Trophoblast cell (in vitro differentiated cells and primary cell): ENCODE results near the gene ZNF639.
A peak's percentile ranks its signal among the peaks of the same experiment; 100 is the strongest.

Experiments
- DNase-seq, 2 donors: peaks; one replicate each; pipeline ENCODE4 v3.0.0-alpha.2; 2016
- H2AFZ ChIP-seq: 2 replicates; pipeline ENCODE4 v1.6.1; 2013; ENCODE audit warnings: low read length, moderate library complexity, mild to moderate bottlenecking; ENCODE audit not compliant: insufficient read depth, poor library complexity
- H2AK5ac ChIP-seq: 2 replicates; pipeline ENCODE4 v1.6.1; 2013; ENCODE audit warnings: mild to moderate bottlenecking, low read length
- H2BK120ac ChIP-seq: 2 replicates; pipeline ENCODE4 v1.6.1; 2013; ENCODE audit warnings: low read length, mild to moderate bottlenecking, moderate library complexity; ENCODE audit not compliant: insufficient read depth, poor library complexity
- H2BK12ac ChIP-seq: 2 replicates; pipeline ENCODE4 v1.6.1; 2013; ENCODE audit warnings: mild to moderate bottlenecking, low read length, moderate library complexity
- H2BK5ac ChIP-seq: 2 replicates; pipeline ENCODE4 v1.6.1; 2013; ENCODE audit warnings: low read length, low read depth, moderate library complexity, mild to moderate bottlenecking; ENCODE audit not compliant: poor library complexity
- H3K14ac ChIP-seq: 2 replicates; pipeline ENCODE4 v1.6.1; 2013; ENCODE audit warnings: mild to moderate bottlenecking, low read length
- H3K18ac ChIP-seq: 2 replicates; pipeline ENCODE4 v1.6.1; 2013; ENCODE audit warnings: mild to moderate bottlenecking, low read length
- H3K23ac ChIP-seq: 2 replicates; pipeline ENCODE4 v1.6.1; 2013; ENCODE audit warnings: low read length
- H3K27ac ChIP-seq: 2 replicates; pipeline ENCODE4 v1.5.1; 2013; ENCODE audit warnings: low read depth, mild to moderate bottlenecking, inconsistent platforms, low read length, moderate library complexity
- H3K27me3 ChIP-seq: 2 replicates; pipeline ENCODE4 v1.6.1; 2013; ENCODE audit warnings: inconsistent platforms, mild to moderate bottlenecking, low read length, moderate library complexity; ENCODE audit not compliant: insufficient read depth
- H3K36me3 ChIP-seq, 2 experiments: 1 replicate in 1 of 2; 2 replicates in 1 of 2; pipeline ENCODE4 v1.6.1; 2013; ENCODE audit warnings: low read length in 2 of 2, mild to moderate bottlenecking in 2 of 2, moderate library complexity in 1 of 2; ENCODE audit not compliant: insufficient read depth in 2 of 2, control insufficient read depth in 1 of 2
- H3K4ac ChIP-seq: 2 replicates; pipeline ENCODE4 v1.6.1; 2013; ENCODE audit warnings: low read depth, mild to moderate bottlenecking, low read length, moderate library complexity
- H3K4me1 ChIP-seq, 2 experiments: 1 replicate in 1 of 2; 2 replicates in 1 of 2; pipeline ENCODE4 v1.6.1; 2013; ENCODE audit warnings: low read length in 2 of 2, mild to moderate bottlenecking in 2 of 2, moderate library complexity in 1 of 2; ENCODE audit not compliant: insufficient read depth in 2 of 2, control insufficient read depth in 1 of 2
- H3K4me2 ChIP-seq: 2 replicates; pipeline ENCODE4 v1.6.1; 2013; ENCODE audit warnings: inconsistent platforms, mild to moderate bottlenecking, low read length, moderate library complexity
- H3K4me3 ChIP-seq: 2 replicates; pipeline ENCODE4 v1.5.1; 2013; ENCODE audit warnings: mild to moderate bottlenecking, low read depth, low read length, inconsistent platforms
- H3K79me1 ChIP-seq: one replicate; pipeline ENCODE4 v1.6.1; 2013; ENCODE audit warnings: low read length
- H3K79me2 ChIP-seq: 2 replicates; pipeline ENCODE4 v1.6.1; 2013; ENCODE audit warnings: low read length, mild to moderate bottlenecking; ENCODE audit not compliant: control insufficient read depth, insufficient read depth, poor library complexity
- H3K9ac ChIP-seq: 2 replicates; pipeline ENCODE4 v1.6.1; 2013; ENCODE audit warnings: mild to moderate bottlenecking, low read length
- H3K9me3 ChIP-seq: 2 replicates; pipeline ENCODE4 v1.6.1; 2013; ENCODE audit warnings: low read depth, mild to moderate bottlenecking, control low read depth, inconsistent platforms, low read length; ENCODE audit not compliant: insufficient read depth
- H4K12ac ChIP-seq: 2 replicates; pipeline ENCODE4 v1.6.1; 2013; ENCODE audit warnings: low read depth, mild to moderate bottlenecking, low read length, moderate library complexity
- H4K8ac ChIP-seq: 2 replicates; pipeline ENCODE4 v1.6.1; 2013; ENCODE audit warnings: low read depth, mild to moderate bottlenecking, low read length, moderate library complexity
- H4K91ac ChIP-seq: one replicate; pipeline ENCODE4 v1.6.1; 2013; ENCODE audit warnings: low read depth, mild to moderate bottlenecking, low read length, moderate library complexity
- WGBS: extraction: QIAGEN DNeasy Blood & Tissue Kit; methylation state at CpG from one replicate; pipeline ENCODE4 v1.1.7; 2013; ENCODE audit warnings: missing lambda C conversion rate; ENCODE audit not compliant: insufficient read length, insufficient coverage; ENCODE audit errors: extremely low coverage; 5-methylcytosine and 5-hydroxymethylcytosine counted together

Gene ZNF639

GRCh38 chr3:179309225-179310078, 13.4 kb upstream of the ZNF639 start:
- Histone ChIP-seq H2BK5ac (no peak overlapping the region), H4K8ac (no peak overlapping the region), H3K79me1 (no peaks in the 10 kb centered on the region), H2AK5ac (no peak overlapping the region), H3K4me1 (no peaks in the 10 kb centered on the region), H2BK12ac (no peak overlapping the region), H3K4me3 (no peak overlapping the region), H2BK120ac (no peak overlapping the region), H3K4ac (no peak overlapping the region), H3K9ac (no peak overlapping the region), H3K27ac (no peak overlapping the region), H3K4me2 (no peak overlapping the region), H3K36me3 (no peaks in the 10 kb centered on the region), H3K14ac (no peak overlapping the region), H4K12ac (no peak overlapping the region), H4K91ac (no peak overlapping the region), H3K27me3 (no peaks in the 10 kb centered on the region), H2AFZ (no peak overlapping the region), H3K79me2 (no peaks in the 10 kb centered on the region), H3K18ac (no peak overlapping the region), H3K23ac (no peak overlapping the region), H3K9me3 (no peaks in the 10 kb centered on the region)
- no CpG with 5 or more reads among the region's 1 CpG for WGBS
- DNase-seq, result no peak

- no peak overlapping the region for H2AK5ac ChIP-seq
- no peak overlapping the region for H3K4me3 ChIP-seq
- no peak overlapping the region for H2BK120ac ChIP-seq
- DNase-seq, result peak; percentile 47 to 60
- peaks cover 10% of the 10 kb centered on the region for H3K79me2 ChIP-seq
- no peak overlapping the region for H3K9ac ChIP-seq
- H2BK12ac ChIP-seq, result no peak overlapping the region
- H3K14ac ChIP-seq, result no peak overlapping the region
- no peaks in the 10 kb centered on the region for H3K9me3 ChIP-seq
- no peak overlapping the region for H3K27ac ChIP-seq
- no peak overlapping the region for H2AFZ ChIP-seq
- H3K27me3 ChIP-seq, result no peaks in the 10 kb centered on the region
- no peak overlapping the region for H4K8ac ChIP-seq
- H3K23ac ChIP-seq, result no peak overlapping the region
- no peak overlapping the region for H3K4ac ChIP-seq
- H3K4me1 ChIP-seq, result no peaks in the 10 kb centered on the region
- no peak overlapping the region for H2BK5ac ChIP-seq
- H3K79me1 ChIP-seq, result peaks cover 11% of the 10 kb centered on the region
- no peaks in the 10 kb centered on the region for H3K36me3 ChIP-seq
- no CpG with 5 or more reads among the region's 2 CpGs for WGBS
- H3K18ac ChIP-seq, result no peak overlapping the region
- H4K91ac ChIP-seq, result no peak overlapping the region
- H3K4me2 ChIP-seq, result no peak overlapping the region
- H4K12ac ChIP-seq, result no peak overlapping the region
Measured at GRCh38 chr3:179318876-179319275, 4.0 kb upstream of the ZNF639 start.

GRCh38 chr3:179321668-179322285, 1.1 kb upstream of the ZNF639 start:
- H3K4me1 ChIP-seq, result peaks cover 0 to 2% of the 10 kb centered on the region in 2 experiments
- H3K23ac ChIP-seq, result no peak overlapping the region
- H3K4me3 ChIP-seq, result no peak overlapping the region
- peaks cover 4 to 6% of the 10 kb centered on the region in 2 experiments for H3K36me3 ChIP-seq
- H2BK120ac ChIP-seq, result no peak overlapping the region
- no peak overlapping the region for H2BK5ac ChIP-seq
- no peak overlapping the region for H3K27ac ChIP-seq
- no peaks in the 10 kb centered on the region for H3K27me3 ChIP-seq
- no peak overlapping the region for H4K91ac ChIP-seq
- no peak overlapping the region for H3K18ac ChIP-seq
- H3K79me2 ChIP-seq, result peaks cover 13% of the 10 kb centered on the region
- H3K9me3 ChIP-seq, result no peaks in the 10 kb centered on the region
- H3K4ac ChIP-seq, result no peak overlapping the region
- H3K4me2 ChIP-seq, result no peak overlapping the region
- peak in 1 of 2 donors; percentile 44 for DNase-seq
- no peak overlapping the region for H2BK12ac ChIP-seq
- H2AK5ac ChIP-seq, result no peak overlapping the region
- WGBS, result no CpG with 5 or more reads among the region's 10 CpGs
- no peak overlapping the region for H2AFZ ChIP-seq
- peaks cover 11% of the 10 kb centered on the region for H3K79me1 ChIP-seq
- H3K14ac ChIP-seq, result no peak overlapping the region
- no peak overlapping the region for H4K12ac ChIP-seq
- no peak overlapping the region for H4K8ac ChIP-seq
- no peak overlapping the region for H3K9ac ChIP-seq

GRCh38 chr3:179323197-179324110, 623 bp downstream of the ZNF639 start:
- peak overlapping the region; percentile 88 for H3K14ac ChIP-seq
- peak overlapping the region; percentile 61 for H2BK5ac ChIP-seq
- peak overlapping the region; percentile 94 for H3K4me3 ChIP-seq
- peak overlapping the region; percentile 90 for H4K8ac ChIP-seq
- peak overlapping the region; percentile 80 for H3K4ac ChIP-seq
- H3K4me1 ChIP-seq, result peaks cover 0 to 2% of the 10 kb centered on the region in 2 experiments
- WGBS, result no CpG with 5 or more reads among the region's 81 CpGs
- H2AFZ ChIP-seq, result peak overlapping the region; percentile 72
- peak overlapping the region; percentile 71 for H2AK5ac ChIP-seq
- peak overlapping the region; percentile 37 for H4K12ac ChIP-seq
- no peak overlapping the region for H3K23ac ChIP-seq
- H3K27me3 ChIP-seq, result no peaks in the 10 kb centered on the region
- H3K27ac ChIP-seq, result peak overlapping the region; percentile 76
- peak overlapping the region; percentile 97 for H3K9ac ChIP-seq
- H4K91ac ChIP-seq, result peak overlapping the region; percentile 87
- H3K18ac ChIP-seq, result peak overlapping the region; percentile 95
- peaks cover 13% of the 10 kb centered on the region for H3K79me2 ChIP-seq
- H3K36me3 ChIP-seq, result peaks cover 4 to 6% of the 10 kb centered on the region in 2 experiments
- DNase-seq, result peak; percentile 80 to 81
- H2BK120ac ChIP-seq, result peak overlapping the region; percentile 80
- peaks cover 11% of the 10 kb centered on the region for H3K79me1 ChIP-seq
- no peak overlapping the region for H2BK12ac ChIP-seq
- H3K4me2 ChIP-seq, result peak overlapping the region; percentile 73
- no peaks in the 10 kb centered on the region for H3K9me3 ChIP-seq
